ENCODE results near the gene ZNF879.
A peak's percentile ranks its signal among the peaks of the same experiment; 100 is the strongest.

Gene ZNF879

DNA sequence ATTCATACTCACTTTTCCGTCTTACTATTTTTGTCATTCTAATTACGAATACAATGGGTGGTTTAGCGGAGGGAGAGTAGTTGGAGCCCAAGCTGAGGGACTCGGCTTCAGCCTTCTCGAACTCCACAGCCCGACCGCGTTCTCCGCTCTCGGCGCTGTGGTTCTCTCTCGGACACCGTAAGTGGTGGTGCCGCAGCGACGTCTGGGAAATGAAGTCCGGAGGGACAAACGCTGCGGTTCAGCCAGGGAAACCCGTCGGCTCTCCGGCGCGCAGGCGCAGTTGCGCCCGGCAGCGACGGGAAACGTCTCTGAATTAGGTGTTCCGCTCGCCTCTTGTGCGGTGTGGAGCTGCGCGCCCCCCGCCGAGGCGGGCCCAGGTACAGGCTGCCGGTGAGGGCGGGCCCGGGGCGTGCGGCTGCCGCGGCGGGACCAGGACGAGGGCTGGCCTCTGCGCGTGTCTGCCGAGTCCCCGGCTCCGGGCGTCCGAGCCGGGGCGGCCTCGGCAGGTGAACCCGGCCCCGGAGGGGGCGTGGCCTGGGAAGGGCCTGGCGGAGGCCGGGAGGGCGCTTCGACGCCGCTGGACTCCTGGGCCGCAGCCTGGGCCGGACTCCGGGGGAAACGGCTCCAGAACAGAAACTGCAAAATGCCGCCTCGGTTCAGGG is at the start of gene ZNF879:
Gene ZNF879 (plus strand): TSS at position 277 of the 662 bp plus-strand sequence. CDS start 1,201 bp downstream, outside the sequence.
- peak; percentile 5 for DNase-seq (ENCODE audit: low spot score)

DNA sequence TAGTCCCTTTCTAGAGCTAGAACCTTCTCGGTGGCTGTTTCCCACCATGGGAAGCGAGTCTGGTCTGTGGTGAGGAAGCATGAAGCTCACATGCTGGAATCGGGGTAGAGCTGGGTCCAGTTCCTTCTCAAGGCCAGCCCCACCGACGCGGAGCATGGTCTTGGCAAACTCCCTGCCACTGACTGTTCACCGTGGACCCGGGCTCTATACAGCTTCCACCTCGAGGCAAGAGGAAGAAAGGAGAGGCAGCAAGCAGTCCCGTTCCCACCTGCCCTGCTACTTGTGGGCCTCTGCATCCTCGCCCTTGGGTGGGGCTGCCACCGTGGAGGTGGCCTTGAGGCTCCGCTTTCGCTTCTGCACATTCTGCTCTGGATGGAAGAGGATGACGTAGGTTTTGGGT is 42.2 kb upstream of the ZNF879 start:
- no peak for DNase-seq (ENCODE audit: low spot score)

DNA sequence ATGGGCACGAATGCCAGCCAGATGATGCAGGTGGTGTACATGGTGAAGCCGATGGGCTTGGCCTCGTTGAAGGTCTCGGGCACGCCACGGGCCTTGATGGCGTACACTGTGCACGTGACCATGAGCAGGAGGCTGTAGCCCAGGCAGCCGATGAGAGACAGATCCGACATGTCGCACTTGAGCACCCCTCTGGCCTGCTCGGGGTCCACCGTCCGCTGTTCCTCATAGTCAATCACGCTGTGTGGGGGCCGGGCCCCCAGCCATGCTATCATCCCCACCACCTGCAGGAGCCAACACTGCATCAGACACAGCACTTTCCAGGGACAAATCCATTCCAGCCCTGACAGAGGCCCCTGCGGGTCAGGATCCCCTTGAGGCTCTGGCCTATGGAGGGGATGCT is 40.7 kb upstream of the ZNF879 start:
- no peak for DNase-seq (ENCODE audit: low spot score)

DNA sequence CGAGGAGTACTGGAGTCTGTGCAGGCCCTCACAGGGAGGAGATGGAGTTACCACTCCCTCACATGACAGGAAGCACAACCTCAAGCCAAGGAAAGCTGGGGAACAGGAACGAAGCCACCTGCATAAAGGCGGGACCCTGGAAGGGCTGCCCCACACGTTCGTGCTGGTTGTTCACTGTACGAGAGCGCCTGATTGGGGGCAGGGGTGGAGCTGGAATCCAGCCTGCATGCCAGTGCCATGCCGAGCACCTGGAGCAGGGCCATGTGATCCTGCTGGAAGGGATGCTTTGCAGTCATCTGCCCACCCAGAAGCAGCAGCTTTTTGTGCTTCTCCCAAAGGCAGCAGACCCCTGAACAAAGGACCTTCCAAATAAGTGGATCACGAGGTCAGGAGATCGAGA is 39.9 kb upstream of the ZNF879 start:
- no peak for DNase-seq (ENCODE audit: low spot score)

DNA sequence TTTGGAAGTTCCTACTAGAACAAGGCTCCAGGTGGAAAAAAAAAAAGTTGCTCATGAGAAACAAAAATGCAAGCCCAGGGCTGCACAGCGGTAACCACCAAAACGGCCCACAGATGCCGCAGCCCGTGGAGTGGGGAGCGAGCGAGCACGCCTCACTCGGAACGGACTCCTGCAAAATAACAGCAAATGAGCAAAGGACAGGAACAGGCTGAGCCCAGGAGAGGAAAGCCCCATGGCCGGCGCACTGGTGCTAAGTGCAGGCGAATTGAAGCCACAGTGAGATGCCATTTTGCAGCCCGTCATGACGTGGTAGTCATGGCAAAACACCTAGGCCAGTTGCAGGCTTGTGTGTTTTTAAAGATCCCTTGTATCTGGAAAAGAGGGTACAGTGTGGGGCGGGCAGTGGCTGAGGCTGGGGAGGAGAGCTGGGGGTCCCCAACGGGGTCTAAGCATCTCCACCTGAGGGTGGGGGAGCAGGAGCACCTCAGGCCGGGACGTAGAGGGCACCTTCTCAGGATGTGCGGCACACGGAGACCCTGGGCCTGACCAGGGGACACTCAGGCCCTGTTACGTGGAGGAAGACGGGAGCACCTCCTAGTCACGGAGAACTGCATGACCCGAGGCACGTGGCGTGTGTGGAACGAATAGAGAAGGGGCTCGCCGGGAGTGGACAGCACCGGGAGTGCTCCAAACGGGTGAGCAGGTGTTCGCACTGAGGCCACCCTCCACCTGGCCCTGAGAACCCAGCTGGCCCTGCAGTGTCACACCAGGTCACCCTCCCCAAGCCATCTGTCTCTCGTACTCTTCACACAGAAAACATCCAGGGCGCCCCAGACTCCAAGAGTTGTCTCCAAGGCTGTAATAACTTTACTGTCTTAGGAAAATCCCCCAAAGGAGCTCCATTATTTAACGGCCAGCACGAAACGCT is 39.2 kb upstream of the ZNF879 start:
- no peak for DNase-seq (ENCODE audit: low spot score)

DNA sequence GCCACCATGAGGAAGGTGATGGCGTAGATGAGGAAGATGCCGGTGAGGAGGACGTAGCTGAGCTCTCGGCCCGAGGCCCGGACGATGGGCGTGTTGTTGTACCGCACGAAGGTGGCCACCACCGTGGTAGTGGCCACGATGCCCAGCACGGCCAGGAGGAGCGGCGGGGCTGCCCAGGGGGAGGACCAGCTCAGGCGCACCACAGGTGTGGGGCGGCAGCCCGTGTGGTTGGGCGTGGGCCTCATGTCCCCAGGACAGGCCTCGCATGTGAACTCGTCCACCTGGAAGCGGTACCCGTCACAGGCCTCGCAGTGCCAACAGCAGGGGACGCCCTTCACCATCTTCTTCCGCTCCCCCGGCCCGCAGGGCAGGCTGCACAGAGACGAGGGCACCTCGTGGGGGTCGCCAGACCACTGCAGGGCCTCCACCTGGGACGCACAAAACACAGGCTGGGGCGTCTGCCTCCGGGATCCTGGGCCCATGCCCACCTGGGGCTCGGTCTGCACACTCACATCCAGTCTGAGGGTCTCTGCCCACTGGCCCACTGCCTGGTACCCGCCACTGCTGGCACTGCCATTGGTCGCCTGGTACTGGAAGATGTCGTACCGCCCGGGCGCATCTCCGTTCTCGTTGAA is 37.2 kb upstream of the ZNF879 start:
- no peak for DNase-seq (ENCODE audit: low spot score)

DNA sequence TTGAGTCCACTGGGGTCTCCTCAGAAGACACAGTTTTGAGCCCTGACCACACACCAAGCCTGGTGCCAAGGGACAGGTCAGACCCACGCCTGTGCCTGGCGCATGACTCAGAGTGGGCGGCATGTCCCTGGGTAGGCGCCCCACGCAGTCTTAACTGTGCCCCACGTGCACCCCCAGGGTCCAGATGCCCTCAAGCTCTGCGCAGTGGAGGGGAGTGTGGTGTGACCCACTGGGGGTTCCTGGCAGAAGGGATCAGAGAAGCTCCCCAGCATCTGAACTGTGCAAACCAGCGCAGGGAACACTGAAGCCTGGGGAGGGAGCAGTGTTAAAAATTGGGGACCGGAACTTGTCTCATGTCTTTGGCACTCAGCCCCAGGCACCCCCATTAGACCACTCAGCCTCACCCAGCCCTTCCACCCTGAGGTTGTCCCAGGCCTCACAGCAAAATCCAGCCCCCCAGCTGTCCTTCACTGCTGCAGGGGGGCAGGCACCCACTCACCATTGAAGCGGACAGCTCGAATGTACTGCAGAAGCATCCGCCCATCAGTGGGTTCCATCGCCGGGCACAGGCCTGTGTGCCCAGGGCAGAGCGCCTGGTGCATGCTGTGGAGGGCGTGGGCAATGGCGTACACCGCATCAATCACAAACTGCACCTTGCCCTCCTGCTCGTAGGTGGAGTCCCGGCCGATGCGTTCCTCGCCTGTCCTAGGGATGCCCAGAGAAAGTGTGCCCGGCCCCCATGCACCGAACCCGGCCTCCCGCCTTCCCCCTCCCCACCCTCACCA is 35.0 kb upstream of the ZNF879 start:
- no peak for DNase-seq (ENCODE audit: low spot score)

DNA sequence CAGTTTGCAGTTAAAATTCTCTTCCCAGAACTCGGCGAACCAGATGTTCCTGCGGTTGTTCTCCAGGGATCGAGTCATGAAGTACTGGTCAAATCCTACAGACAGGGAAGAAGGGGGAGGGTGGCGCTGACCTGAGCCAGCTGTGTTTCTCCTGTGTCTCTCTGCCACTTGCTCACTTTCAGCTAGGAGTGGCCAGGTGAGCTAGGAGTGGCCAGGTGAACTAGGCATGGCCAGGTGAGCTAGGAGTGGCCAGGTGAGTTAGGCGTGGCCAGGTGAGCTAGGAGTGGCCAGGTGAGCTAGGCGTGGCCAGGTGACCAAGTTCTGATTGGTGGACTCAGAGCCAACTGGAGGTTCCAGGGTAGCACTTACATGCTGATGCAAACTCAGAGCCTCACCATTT is 34.3 kb upstream of the ZNF879 start:
- DNase-seq (ENCODE audit: low spot score), result no peak

DNA sequence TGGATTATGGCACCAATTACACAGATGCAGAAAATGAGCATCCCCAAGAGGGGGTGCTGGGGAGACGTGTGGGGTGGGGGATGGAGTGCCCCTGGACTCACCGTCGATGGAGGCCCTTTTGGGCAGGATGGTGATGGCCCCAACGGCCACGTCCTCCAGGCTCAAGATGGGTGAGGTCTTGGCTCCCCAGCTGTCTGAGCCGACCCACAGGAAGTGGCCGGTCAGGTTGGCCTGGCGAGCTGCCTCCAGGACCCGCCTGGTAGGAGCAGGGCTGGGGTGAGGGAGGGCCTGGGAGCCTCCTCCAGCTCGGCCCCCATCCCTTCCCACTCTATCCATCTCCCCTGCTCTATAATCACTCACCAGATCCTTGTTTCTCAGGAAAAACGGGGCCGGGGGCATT is 33.1 kb upstream of the ZNF879 start:
- DNase-seq (ENCODE audit: low spot score), result no peak

DNA sequence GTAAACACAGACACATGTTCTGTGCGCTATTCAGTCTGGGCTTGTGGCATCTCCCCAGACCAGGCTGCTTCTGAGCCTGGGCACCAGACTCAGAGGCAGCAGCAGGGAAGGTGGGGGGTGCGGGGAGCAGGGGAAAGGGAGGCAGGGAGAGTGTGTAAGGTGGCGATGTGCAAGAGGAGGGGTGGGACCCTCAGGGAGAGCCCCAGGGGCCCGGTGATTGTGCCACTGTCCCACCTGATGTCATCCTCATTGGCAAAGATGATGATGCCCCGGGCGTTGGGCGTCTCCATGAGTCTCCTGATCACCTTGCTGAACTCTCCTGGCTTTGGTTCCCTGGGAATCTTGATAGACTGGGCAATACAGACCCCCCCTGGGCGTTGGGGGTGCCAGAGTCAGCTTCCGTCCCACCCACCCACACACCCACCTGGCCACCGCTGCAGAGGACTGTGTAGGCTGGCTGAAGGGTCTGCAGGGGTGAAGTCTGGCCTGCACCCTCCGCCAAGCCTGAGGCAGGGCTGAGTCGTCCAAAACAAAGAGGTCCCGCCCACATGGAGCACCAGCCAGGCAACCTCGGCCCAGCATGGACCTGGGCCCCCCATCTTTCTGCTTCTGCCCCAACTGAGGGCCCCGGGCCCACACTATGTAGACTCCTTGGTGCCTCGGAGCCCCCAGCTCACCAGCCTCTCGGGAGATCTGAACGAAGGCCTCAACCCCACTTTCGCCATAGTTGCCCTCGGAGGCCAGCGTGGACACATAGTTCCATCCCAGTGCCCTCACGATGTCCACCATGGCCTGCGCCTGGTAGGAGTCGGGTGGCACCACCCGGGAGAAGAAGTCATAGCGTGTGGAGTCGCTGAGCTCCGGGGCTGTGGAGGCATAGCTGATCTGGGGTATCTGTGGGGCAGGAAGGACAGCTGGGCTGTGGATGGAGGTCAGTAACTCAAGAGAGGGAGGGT is 32.1 kb upstream of the ZNF879 start:
- DNase-seq (ENCODE audit: low spot score), result no peak

DNA sequence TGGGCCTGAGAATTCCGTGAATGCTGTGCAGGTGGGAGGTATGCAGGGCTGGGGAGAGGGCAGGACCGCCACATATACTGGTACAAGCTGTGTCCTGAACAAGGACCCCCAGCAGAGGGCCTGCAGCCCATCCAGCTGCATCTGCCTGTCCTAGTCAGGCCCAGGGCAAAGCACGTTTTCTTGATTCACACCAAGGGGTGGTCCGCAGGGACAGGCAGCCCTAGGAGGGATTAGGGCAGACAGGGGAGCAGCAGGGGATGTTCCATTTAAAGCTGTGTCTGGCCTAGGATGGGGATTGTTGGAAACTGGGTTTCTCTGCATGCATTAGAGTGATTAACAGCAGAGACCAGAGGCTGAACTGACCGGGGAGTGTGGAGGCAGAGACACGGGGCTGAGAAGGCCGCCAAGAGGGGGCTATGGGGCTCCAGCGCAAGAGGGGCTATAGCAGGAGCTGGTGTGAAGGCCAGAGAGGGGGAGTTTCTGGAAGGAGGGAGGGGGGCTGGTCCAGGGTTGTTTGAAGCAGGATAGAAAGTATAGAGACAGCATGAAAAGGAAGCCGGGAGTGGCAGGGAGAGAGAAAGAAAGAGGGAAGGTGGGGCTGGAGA is 31.2 kb upstream of the ZNF879 start:
- no peak for DNase-seq (ENCODE audit: low spot score)

DNA sequence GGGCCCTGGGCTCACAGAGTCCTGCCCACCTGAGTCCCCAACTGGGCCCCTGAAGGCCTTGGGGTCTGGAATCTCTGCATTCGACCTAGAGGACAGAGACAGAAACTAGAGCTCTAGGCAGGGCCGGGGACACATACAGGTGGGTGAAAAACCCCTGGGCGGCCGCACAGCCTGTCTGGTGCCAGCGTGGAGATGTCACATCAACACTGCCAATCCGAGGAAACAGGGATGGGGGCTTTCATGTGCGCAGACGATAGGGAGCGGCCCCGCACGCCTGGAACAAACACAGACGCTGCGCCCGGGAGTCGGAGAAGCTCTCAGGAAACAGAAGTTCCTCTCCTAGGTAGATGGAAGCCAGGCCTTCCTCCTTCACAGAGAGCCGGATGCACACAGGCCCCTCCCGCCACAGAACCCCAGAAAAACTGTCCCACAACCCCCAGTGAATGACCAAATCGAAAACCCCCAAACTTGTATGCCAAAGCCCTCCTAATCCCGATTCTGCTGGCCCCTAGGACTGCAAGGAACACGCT is 30.3 kb upstream of the ZNF879 start:
- no peak for DNase-seq (ENCODE audit: low spot score)

DNA sequence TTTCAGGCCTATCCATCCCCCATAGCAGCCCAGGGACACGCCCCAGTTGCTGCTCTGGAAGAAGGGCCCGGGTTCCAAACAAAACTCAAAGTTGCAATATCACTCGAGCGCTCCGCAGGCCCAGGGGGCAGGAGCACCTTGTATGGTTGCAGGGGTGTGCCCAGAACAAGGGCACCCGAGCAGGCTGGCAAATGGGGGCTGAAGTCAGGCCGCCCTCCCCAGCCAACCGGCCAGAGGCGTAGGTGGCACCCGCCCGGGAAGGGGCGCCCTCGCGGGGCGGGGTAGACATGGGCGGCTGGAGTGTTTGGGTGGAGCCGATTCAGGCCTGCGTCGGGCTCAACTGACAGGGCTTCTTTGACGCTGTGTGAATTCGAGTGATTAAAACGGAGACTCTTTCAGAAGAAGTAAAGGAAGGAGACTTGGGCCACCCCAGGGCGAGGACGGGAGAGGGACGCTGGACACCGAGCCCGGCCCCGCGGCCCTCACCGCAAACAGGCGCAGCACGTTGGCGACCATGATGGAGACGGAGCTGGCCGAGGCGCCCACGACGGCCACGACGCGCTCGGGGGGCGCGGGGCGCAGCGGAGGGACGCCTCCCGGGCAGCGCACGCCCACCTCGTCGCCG is 29.5 kb upstream of the ZNF879 start:
- no peak for DNase-seq (ENCODE audit: low spot score)

DNA sequence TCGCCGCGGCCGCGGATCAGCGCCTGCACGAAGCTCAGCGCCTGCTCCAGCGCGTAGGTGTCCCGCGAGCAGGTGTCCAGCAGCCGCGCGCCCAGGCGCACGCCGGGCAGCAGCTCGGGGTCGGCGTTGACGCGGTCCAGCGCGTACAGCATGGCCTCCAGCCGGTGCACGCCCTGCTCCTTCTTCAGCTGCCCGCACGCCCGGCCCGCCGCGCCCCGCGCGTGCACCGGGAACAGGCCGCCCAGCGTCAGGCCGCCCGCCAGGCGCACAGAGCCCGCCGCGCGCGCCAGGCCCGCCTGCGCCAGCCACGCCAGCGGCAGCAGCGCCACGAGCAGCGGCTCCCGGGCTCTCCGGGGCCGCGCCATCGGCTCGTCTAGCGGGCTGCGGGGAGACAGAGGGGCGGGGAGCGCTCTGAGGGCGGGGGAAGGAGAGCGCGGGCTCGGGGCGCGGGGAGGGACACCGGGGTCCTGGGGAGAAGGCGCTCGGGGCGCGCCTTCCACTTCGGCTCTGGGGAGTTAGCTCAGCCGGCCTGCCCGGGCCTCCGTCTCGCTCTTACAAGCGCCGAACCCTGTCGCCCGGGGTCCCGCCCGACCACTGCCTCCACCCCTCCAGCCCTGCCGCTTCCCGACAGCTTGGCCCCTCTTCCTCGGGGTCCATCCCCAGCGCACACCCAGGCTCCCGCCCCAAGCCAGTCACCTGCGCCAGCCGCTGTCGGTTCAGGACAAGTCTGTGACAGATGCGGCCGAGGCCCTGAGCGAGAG is 28.8 kb upstream of the ZNF879 start, which contains the start of gene GRM6:
Gene GRM6 (minus strand): TSS at position 741 of the 761 bp plus-strand sequence. CDS start 376 bp downstream, at position 365.
- DNase-seq (ENCODE audit: low spot score), result no peak

DNA sequence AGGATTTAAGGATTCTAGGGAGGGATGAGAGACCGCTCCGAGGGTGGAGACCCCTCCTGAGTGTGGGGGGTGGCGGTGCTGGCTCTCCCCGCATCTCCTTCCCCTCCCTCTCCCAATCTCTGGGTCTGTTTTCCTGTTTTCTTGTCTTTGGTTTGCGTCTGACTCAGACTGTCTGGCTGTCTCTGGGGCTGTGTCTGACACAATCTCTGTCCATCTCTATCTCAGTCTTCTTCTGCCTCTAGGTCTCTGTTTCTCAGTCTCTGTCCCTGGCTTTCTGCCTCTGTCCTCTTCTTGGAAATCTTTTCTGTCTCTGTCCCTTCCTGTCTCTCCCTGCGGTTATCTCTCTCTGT is 28.3 kb upstream of the ZNF879 start:
- no peak for DNase-seq (ENCODE audit: low spot score)

DNA sequence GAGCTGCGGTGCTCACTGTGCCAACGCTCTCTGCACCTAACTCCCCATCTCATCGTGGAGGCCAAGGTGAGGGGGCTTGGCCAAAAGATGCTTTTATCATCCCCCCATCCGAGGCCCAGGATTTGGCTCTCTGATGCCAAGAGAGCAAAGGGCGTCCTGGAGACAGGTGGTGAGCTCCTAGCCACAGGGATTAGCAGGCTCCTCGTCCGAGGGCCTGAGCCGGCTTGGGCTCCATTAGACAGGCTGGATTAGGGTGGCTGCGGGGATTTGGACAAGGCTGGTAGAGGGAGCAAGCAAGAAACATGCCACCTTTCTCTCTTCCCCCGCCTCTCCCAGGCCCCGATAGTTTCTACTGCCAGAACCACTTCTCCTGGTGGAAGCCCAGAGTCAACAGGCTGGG is 27.4 kb upstream of the ZNF879 start:
- no peak for DNase-seq (ENCODE audit: low spot score)

DNA sequence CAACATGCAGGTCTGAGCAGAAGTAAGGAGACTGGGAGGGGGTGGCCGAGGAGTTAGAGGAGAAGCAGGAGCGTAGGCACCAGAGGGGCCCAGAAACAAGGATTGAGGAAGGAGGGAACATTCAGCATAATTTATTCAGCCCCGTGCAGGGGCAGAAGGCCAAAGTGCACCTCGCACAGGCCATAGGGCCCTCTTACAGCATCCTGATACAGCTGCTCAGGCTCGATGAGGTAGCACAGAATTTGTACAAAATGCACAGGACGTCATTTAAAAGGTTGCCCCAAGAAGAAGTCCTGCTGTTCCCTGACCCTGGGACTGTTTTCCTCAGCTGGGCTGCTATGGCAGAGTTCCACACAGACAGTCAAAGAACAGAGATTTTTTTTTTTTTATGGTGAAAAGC is 26.4 kb upstream of the ZNF879 start:
- no peak for DNase-seq (ENCODE audit: low spot score)

DNA sequence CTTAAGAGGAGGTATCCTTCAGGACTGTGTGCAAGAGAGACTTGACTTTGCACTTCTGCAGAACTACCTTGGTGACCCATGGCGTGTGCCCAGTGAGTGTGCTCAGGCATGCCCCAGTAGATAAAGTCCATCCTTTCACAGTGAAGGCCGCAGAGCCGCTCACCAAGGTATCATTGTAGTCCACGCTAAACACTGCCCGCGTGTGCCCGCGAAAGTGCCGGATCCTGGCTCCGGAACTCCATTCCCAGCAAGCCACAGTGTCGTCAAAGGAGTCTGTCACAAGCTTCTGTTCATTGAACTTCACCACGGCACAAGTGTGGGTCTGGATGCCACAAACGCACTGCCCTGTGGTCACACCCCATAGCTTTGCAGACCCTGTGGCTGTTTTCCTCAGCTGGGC is 25.2 kb upstream of the ZNF879 start:
- DNase-seq (ENCODE audit: low spot score), result no peak

DNA sequence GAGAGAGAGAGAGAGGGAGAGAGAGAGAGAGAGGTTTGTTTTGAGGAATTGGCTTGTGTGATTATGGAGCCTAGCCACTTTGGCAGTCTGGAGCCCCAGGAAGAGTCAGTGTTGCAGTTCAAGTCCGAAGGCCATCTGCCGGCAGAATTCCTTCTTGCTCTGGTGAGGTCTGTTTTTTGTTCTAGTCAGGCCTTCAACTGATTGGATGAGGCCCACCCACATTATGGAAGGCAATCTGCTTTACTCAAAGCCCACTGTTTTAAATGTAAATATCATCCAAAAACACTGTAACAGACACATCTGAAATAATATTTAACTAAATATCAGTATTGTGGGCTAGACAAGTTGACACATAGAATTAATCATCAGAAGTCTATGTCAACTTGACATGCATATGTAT is 17.0 kb upstream of the ZNF879 start:
- DNase-seq (ENCODE audit: low spot score), result no peak

Data from hematopoietic multipotent progenitor cell treated with erythropoietin and hydrocortisone succinate and interleukin-3 and kit ligand, for 15 days (in vitro differentiated cells).